ENCODE measurements around the gene SERPINI1. TPM values are rescaled to one million over a fixed set of nuclear protein-coding genes. Genes with fewer than 3 reads are reported as not detected.

SERPINI1 gene
- total and polyA plus RNA-seq, 12 donors, result 3.2 to 20.7 (median 9.9) TPM

GRCh38 chr3:167754049-167754448, 18.5 kb downstream of the SERPINI1 start:
- H3K9me3 ChIP-seq (replicated peaks in 1 of 3), result no peaks in the 10 kb centered on the region
- no peaks in the 10 kb centered on the region for H3K4me1 ChIP-seq (replicated peaks in 1 of 2)
- no peak overlapping the region for H3K27ac ChIP-seq
- H3K4me3 ChIP-seq, result no peak overlapping the region
- intact Hi-C loops (cut with DNase I), result no loop called here
- H3K27me3 ChIP-seq, result no peaks in the 10 kb centered on the region
- TF ChIP-seq CTCF (IDR thresholded peaks at IDR 0.05), result no peak
- no peak for TF ChIP-seq POLR2A (IDR thresholded peaks at IDR 0.05)
- DNase-seq, result no peak
- H3K36me3 ChIP-seq (replicated peaks in 1 of 2), result no peaks in the 10 kb centered on the region

GRCh38 chr3:167761302-167761701, 25.8 kb downstream of the SERPINI1 start:
- intact Hi-C loops (cut with DNase I), result no loop called here
- no peaks in the 10 kb centered on the region for H3K4me1 ChIP-seq (replicated peaks in 1 of 2)
- WGBS, 4 donors, result 61 to 83% (median 73%) methylated on average over 1 of the region's 1 CpG
- no peak overlapping the region for H3K27ac ChIP-seq
- H3K9me3 ChIP-seq (replicated peaks in 1 of 3), result no peaks in the 10 kb centered on the region
- TF ChIP-seq CTCF (IDR thresholded peaks at IDR 0.05), result no peak
- no peak for TF ChIP-seq POLR2A (IDR thresholded peaks at IDR 0.05)
- no peak for DNase-seq
- no peaks in the 10 kb centered on the region for H3K27me3 ChIP-seq
- H3K36me3 ChIP-seq (replicated peaks in 1 of 2), result no peaks in the 10 kb centered on the region
- H3K4me3 ChIP-seq, result no peak overlapping the region

GRCh38 chr3:167762296-167762695, 26.8 kb downstream of the SERPINI1 start:
- no peak for TF ChIP-seq POLR2A (IDR thresholded peaks at IDR 0.05)
- no peak for TF ChIP-seq CTCF (IDR thresholded peaks at IDR 0.05)
- Histone ChIP-seq H3K4me3 (no peak overlapping the region), H3K27ac (no peak overlapping the region), H3K36me3 (replicated peaks in 1 of 2) (no peaks in the 10 kb centered on the region), H3K4me1 (replicated peaks in 1 of 2) (no peaks in the 10 kb centered on the region), H3K9me3 (replicated peaks in 1 of 3) (no peaks in the 10 kb centered on the region), H3K27me3 (no peaks in the 10 kb centered on the region)
- DNase-seq, result no peak
- intact Hi-C loops (cut with DNase I), result no loop called here
- WGBS, 4 donors, result 35 to 46% (median 42%) methylated on average over 2 of the region's 2 CpGs

- H3K27me3 ChIP-seq, result no peaks in the 10 kb centered on the region
- no peaks in the 10 kb centered on the region for H3K36me3 ChIP-seq (replicated peaks in 1 of 2)
- intact Hi-C loops (cut with DNase I), result no loop called here
- no peak overlapping the region for H3K27ac ChIP-seq
- H3K9me3 ChIP-seq (replicated peaks in 1 of 3), result no peaks in the 10 kb centered on the region
- WGBS, 4 donors, result 49 to 63% (median 57%) methylated on average over 3 of the region's 3 CpGs
- TF ChIP-seq POLR2A (IDR thresholded peaks at IDR 0.05) (no peak), CTCF (IDR thresholded peaks at IDR 0.05) (no peak)
- no peak overlapping the region for H3K4me3 ChIP-seq
- no peak for DNase-seq
- H3K4me1 ChIP-seq (replicated peaks in 1 of 2), result no peaks in the 10 kb centered on the region
These were observed 37.5 kb downstream of the SERPINI1 start for GRCh38 chr3:167772992-167773391.
